OCI-LY7 (cell line): Measurements from ENCODE around the gene EXOSC1. TPM values are rescaled to one million over a fixed set of nuclear protein-coding genes. Genes with fewer than 3 reads are reported as not detected.

ENCODE experiments used
- BruUV-seq: library from RNA; stranded (reverse); fragments of 400-500 nt; replicated peaks from 2 replicates; lab custom pipeline; 2021; lab: Mats Ljungman, UMichigan
- CTCF ChIA-PET: fragments of 300-600 bp; sonication (Branson Sonifier 250); formaldehyde crosslinking; loops from one replicate; lab custom pipeline; 2022; ENCODE audit warnings: antibody characterized with exemption; ENCODE audit not compliant: unreplicated experiment; lab: Charles Lee
- POLR2A ChIA-PET: fragments of 300-600 bp; sonication (Branson Sonifier 250); formaldehyde crosslinking; loops from one replicate; lab custom pipeline; 2022; ENCODE audit warnings: antibody characterized with exemption; lab: Charles Lee
- DNase-seq: peaks from one replicate; pipeline ENCODE4 v3.0.0-alpha.2; 2015; ENCODE audit warnings: low spot score
- H2AFZ ChIP-seq: fragments of 200-600 bp; sonication (generic), shearing (Covaris generic); 2 replicates; pipeline ENCODE4 v1.6.1; 2014; ENCODE audit warnings: mild to moderate bottlenecking, antibody characterized with exemption, low read length, moderate library complexity
- H3K27ac ChIP-seq: fragments of 200-600 bp; sonication (generic); 2 replicates; pipeline ENCODE4 v1.5.1; 2014; ENCODE audit warnings: mixed run types, low read depth, mild to moderate bottlenecking, moderate library complexity, low read length, inconsistent platforms; ENCODE audit not compliant: poor library complexity, severe bottlenecking
- H3K36me3 ChIP-seq: fragments of 200-600 bp; sonication (generic); 2 replicates; pipeline ENCODE4 v1.6.1; 2014; ENCODE audit warnings: mild to moderate bottlenecking, antibody characterized with exemption, low read length, moderate library complexity, mixed read lengths; ENCODE audit not compliant: insufficient read depth
- H3K4me1 ChIP-seq: fragments of 200-600 bp; sonication (generic); 2 replicates; pipeline ENCODE4 v1.5.1; 2014; ENCODE audit warnings: mild to moderate bottlenecking, low read length; ENCODE audit not compliant: insufficient read depth, poor library complexity, severe bottlenecking
- H3K4me2 ChIP-seq: fragments of 200-600 bp; sonication (generic); 2 replicates; pipeline ENCODE4 v1.6.1; 2014; ENCODE audit warnings: mild to moderate bottlenecking, low read length
- H3K4me3 ChIP-seq: fragments of 200-600 bp; sonication (generic); 2 replicates; pipeline ENCODE4 v1.5.1; 2014; ENCODE audit warnings: mild to moderate bottlenecking, low read depth, low read length; ENCODE audit not compliant: poor library complexity, severe bottlenecking
- H3K79me2 ChIP-seq: fragments of 200-600 bp; sonication (generic); 2 replicates; pipeline ENCODE4 v1.6.1; 2016; ENCODE audit warnings: low read depth, mild to moderate bottlenecking, low read length, moderate library complexity, mixed read lengths; ENCODE audit not compliant: insufficient read depth
- H3K9me2 ChIP-seq: fragments of 200-600 bp; sonication (generic); 2 replicates; pipeline ENCODE4 v1.6.1; 2016; ENCODE audit warnings: mild to moderate bottlenecking, low read length, mixed read lengths; ENCODE audit not compliant: insufficient read depth
- H3K9me3 ChIP-seq: fragments of 200-600 bp; sonication (generic); 2 replicates; pipeline ENCODE4 v1.6.1; 2014; ENCODE audit warnings: mild to moderate bottlenecking, mixed run types, low read length, mixed read lengths
- H4K20me1 ChIP-seq: fragments of 200-600 bp; sonication (generic); 2 replicates; pipeline ENCODE4 v1.6.1; 2014; ENCODE audit warnings: mild to moderate bottlenecking, antibody characterized with exemption, low read length, moderate library complexity, mixed read lengths; ENCODE audit not compliant: insufficient read depth
- CTCF ChIP-seq: fragments of 200-600 bp; sonication (generic); conservative IDR thresholded peaks from 2 replicates; pipeline ENCODE4 v1.5.1; 2014; ENCODE audit warnings: mild to moderate bottlenecking, antibody characterized with exemption, low read length, moderate library complexity, mixed read lengths
- EZH2phosphoT487 ChIP-seq: fragments of 200-600 bp; sonication (generic); IDR thresholded peaks from 2 replicates; pipeline ENCODE4 v1.6.1; 2018; ENCODE audit warnings: low read depth, borderline replicate concordance, mild to moderate bottlenecking, mixed run types, antibody characterized with exemption, low read length, moderate library complexity, mixed read lengths
- intact Hi-C: fragments of 100-400 bp; cut with micrococcal nuclease; formaldehyde crosslinking; loops from one replicate; pipeline ENCODE4 v1.10.0; 2022; ENCODE audit not compliant: unreplicated experiment
- total RNA-seq, 2 experiments: library from RNA; depleted of rRNA in 1 of 2; stranded (reverse); fragments of >200 nt in 1 of 2; shearing (Covaris generic) in 1 of 2; gene quantifications; 2 replicates each; pipeline ENCODE4 v1.2.3, GENCODE V29; 2014 to 2022

The EXOSC1 gene
- total RNA-seq, 2 experiments from 2014 or later = 56.2 to 59.6 TPM

GRCh38 chr10:97434557-97434956, 11.2 kb downstream of the EXOSC1 start:
- Histone ChIP-seq H3K4me2 (no peak overlapping the region), H3K27ac (no peak overlapping the region), H3K9me2 (no peaks in the 10 kb centered on the region), H3K4me3 (no peak overlapping the region), H3K79me2 (peaks cover 16% of the 10 kb centered on the region), H3K36me3 (peaks cover 92% of the 10 kb centered on the region), H4K20me1 (no peaks in the 10 kb centered on the region), H2AFZ (no peak overlapping the region), H3K4me1 (peaks cover 5% of the 10 kb centered on the region), H3K9me3 (no peaks in the 10 kb centered on the region)
- ChIA-PET POLR2A (interaction anchor here (0.7 kb wide), 1 partner anchor 47 kb away, joined by 4 read pairs; no protein-coding TSS in a partner anchor), CTCF (interaction anchor here (1.0 kb wide), 1 partner anchor 297 kb away, joined by 3 read pairs; no protein-coding TSS in a partner anchor)
- TF ChIP-seq EZH2phosphoT487 (no peak), CTCF (no peak)
- intact Hi-C loops = no loop called here
- BruUV-seq = no TSS peak
- no peak for DNase-seq

- intact Hi-C loops = no loop called here
- H4K20me1 ChIP-seq = no peaks in the 10 kb centered on the region
- peaks cover 92% of the 10 kb centered on the region for H3K36me3 ChIP-seq
- DNase-seq = no peak
- peak overlapping the region; percentile 4 for H3K27ac ChIP-seq
- no peaks in the 10 kb centered on the region for H3K9me2 ChIP-seq
- no peak overlapping the region for H3K4me2 ChIP-seq
- POLR2A ChIA-PET = interaction anchor here (0.7 kb wide), 2 partner anchors 47 to 66 kb away, joined by 3 to 4 read pairs; no protein-coding TSS in a partner anchor
- H3K79me2 ChIP-seq = peaks cover 21% of the 10 kb centered on the region
- H3K4me1 ChIP-seq = peaks cover 5% of the 10 kb centered on the region
- H3K4me3 ChIP-seq = no peak overlapping the region
- H2AFZ ChIP-seq = no peak overlapping the region
- H3K9me3 ChIP-seq = no peaks in the 10 kb centered on the region
- no TSS peak for BruUV-seq
- no peak for TF ChIP-seq EZH2phosphoT487
- no peak for TF ChIP-seq CTCF
- CTCF ChIA-PET = interaction anchor here (1.0 kb wide), 1 partner anchor 297 kb away, joined by 3 read pairs; no protein-coding TSS in a partner anchor
Measured at GRCh38 chr10:97434055-97434454, 11.8 kb downstream of the EXOSC1 start.

- no peak overlapping the region for H2AFZ ChIP-seq
- peaks cover 56% of the 10 kb centered on the region for H3K79me2 ChIP-seq
- peak overlapping the region; percentile 87 for H3K4me3 ChIP-seq
Measured at GRCh38 chr10:97428572-97428981, 17.2 kb downstream of the EXOSC1 start.

More at GRCh38 chr10:97428572-97428981, 17.2 kb downstream of the EXOSC1 start:
- CTCF ChIA-PET = no interaction called here
- TF ChIP-seq EZH2phosphoT487 (no peak), CTCF (no peak)
- BruUV-seq = no TSS peak
- H3K9me2 ChIP-seq = no peaks in the 10 kb centered on the region
- peaks cover 21% of the 10 kb centered on the region for H3K4me1 ChIP-seq
- H4K20me1 ChIP-seq = peaks cover 17% of the 10 kb centered on the region; the same call in 1 of the 2 replicates
- peak overlapping the region; percentile 92 for H3K4me2 ChIP-seq
- POLR2A ChIA-PET = interaction anchor here (0.6 to 2.3 kb wide), 3 partner anchors 10 to 150 kb away, joined by 3 to 8 read pairs (median 5); no protein-coding TSS in a partner anchor
- intact Hi-C loops = loop anchor here (2.0 kb wide), 1 partner anchor 16 kb away; no protein-coding TSS in a partner anchor
- DNase-seq = no peak
- peaks cover 59% of the 10 kb centered on the region for H3K36me3 ChIP-seq
- no peaks in the 10 kb centered on the region for H3K9me3 ChIP-seq
- H3K27ac ChIP-seq = peak overlapping the region; percentile 70
